DND-41 (cell line): Measurements from ENCODE around the gene DSCAML1.

Experiments used
- ATAC-seq: fragments of 200-7000 bp; cut with Tn5 transposase; 3 replicates; pipeline ENCODE4 v1.9.1; 2021; ENCODE audit warnings: low read depth; ENCODE audit not compliant: insufficient read depth
- DNase-seq: peaks from one replicate; pipeline ENCODE4 v3.0.0-alpha.2; 2020
- H2AFZ ChIP-seq: 2 replicates; pipeline ENCODE4 v1.6.0; 2012; ENCODE audit warnings: low read depth, low read length
- H3K27ac ChIP-seq: 2 replicates; pipeline ENCODE4 v1.5.1; 2012; ENCODE audit warnings: low read length, inconsistent platforms
- H3K27me3 ChIP-seq: fragments of 200-600 bp; sonication (generic); 2 replicates; pipeline ENCODE4 v1.6.0; 2012; ENCODE audit warnings: low read length, mild to moderate bottlenecking, inconsistent platforms; ENCODE audit not compliant: insufficient read depth, poor library complexity
- H3K36me3 ChIP-seq: 2 replicates; pipeline ENCODE4 v1.5.1; 2012; ENCODE audit warnings: low read length, inconsistent platforms; ENCODE audit not compliant: insufficient read depth
- H3K4me1 ChIP-seq: 2 replicates; pipeline ENCODE4 v1.5.1; 2012; ENCODE audit warnings: mild to moderate bottlenecking, low read length; ENCODE audit not compliant: insufficient read depth
- H3K4me2 ChIP-seq: 2 replicates; pipeline ENCODE4 v1.6.0; 2012; ENCODE audit warnings: mild to moderate bottlenecking, moderate library complexity, low read length, inconsistent platforms; ENCODE audit not compliant: insufficient read depth
- H3K4me3 ChIP-seq, 2 experiments: fragments of 200-600 bp in 1 of 2; shearing (Covaris generic) in 1 of 2; 2 replicates each; pipeline ENCODE4 v1.5.1; 2012 to 2016; ENCODE audit warnings: inconsistent platforms in 2 of 2, low read length in 2 of 2, mild to moderate bottlenecking in 2 of 2, low read depth in 1 of 2, moderate library complexity in 1 of 2
- H3K79me2 ChIP-seq: 2 replicates; pipeline ENCODE4 v1.6.0; 2012; ENCODE audit warnings: low read length, inconsistent platforms; ENCODE audit not compliant: insufficient read depth
- H3K9ac ChIP-seq: 2 replicates; pipeline ENCODE4 v1.6.0; 2012; ENCODE audit warnings: low read depth, mild to moderate bottlenecking, inconsistent platforms, low read length, moderate library complexity
- H3K9me3 ChIP-seq: 2 replicates; pipeline ENCODE4 v1.5.1; 2012; ENCODE audit warnings: low read length, moderate library complexity, mild to moderate bottlenecking, inconsistent platforms; ENCODE audit not compliant: insufficient read depth, severe bottlenecking
- H4K20me1 ChIP-seq: 2 replicates; pipeline ENCODE4 v1.6.0; 2012; ENCODE audit warnings: low read length; ENCODE audit not compliant: insufficient read depth
- EZH2 ChIP-seq: IDR thresholded peaks from 3 replicates; pipeline ENCODE4 v1.6.1; 2012; ENCODE audit warnings: borderline replicate concordance, low read depth, mild to moderate bottlenecking, moderate library complexity, low read length, inconsistent platforms; ENCODE audit not compliant: severe bottlenecking
- TF ChIP-seq, protein P1 (sequence below): IDR thresholded peaks from 2 replicates; pipeline ENCODE4 v1.5.1; 2012; ENCODE audit warnings: borderline replicate concordance, low read length, moderate library complexity, mild to moderate bottlenecking; ENCODE audit not compliant: poor library complexity, severe bottlenecking; ENCODE audit errors: extremely low read depth

Gene DSCAML1

DNA sequence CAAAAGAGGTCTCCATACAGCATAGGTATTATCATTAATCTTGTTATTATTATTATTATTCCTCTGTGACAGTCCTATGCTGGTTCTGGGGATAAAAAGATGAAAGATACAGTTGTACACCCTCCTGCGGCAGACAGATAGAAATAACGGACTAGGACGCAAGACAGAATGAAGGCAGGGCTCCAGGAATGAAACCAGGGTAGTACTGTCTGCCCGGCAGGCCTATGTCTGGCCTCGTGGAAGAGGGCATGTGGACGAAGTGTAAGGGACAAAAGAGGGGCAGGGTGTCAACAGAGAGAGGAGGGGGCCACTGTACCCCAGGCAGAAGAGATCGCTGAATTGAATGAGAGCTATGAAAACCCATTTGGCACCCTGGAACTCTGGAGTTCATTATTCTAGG lies 25.2 kb downstream of the DSCAML1 start:
- Histone ChIP-seq H4K20me1 (peaks cover 5% of the 10 kb centered on the region; the same call in 1 of the 2 replicates), H3K36me3 (peaks cover 21% of the 10 kb centered on the region), H3K9me3 (no peaks in the 10 kb centered on the region), H3K4me3 (no peak overlapping the region), H3K27me3 (no peaks in the 10 kb centered on the region), H3K4me1 (no peaks in the 10 kb centered on the region), H3K9ac (no peak overlapping the region), H3K79me2 (no peaks in the 10 kb centered on the region), H3K27ac (no peak overlapping the region), H2AFZ (no peak overlapping the region), H3K4me2 (no peak overlapping the region)
- no peak for ATAC-seq
- no peak for DNase-seq
- TF ChIP-seq, protein P1, sequence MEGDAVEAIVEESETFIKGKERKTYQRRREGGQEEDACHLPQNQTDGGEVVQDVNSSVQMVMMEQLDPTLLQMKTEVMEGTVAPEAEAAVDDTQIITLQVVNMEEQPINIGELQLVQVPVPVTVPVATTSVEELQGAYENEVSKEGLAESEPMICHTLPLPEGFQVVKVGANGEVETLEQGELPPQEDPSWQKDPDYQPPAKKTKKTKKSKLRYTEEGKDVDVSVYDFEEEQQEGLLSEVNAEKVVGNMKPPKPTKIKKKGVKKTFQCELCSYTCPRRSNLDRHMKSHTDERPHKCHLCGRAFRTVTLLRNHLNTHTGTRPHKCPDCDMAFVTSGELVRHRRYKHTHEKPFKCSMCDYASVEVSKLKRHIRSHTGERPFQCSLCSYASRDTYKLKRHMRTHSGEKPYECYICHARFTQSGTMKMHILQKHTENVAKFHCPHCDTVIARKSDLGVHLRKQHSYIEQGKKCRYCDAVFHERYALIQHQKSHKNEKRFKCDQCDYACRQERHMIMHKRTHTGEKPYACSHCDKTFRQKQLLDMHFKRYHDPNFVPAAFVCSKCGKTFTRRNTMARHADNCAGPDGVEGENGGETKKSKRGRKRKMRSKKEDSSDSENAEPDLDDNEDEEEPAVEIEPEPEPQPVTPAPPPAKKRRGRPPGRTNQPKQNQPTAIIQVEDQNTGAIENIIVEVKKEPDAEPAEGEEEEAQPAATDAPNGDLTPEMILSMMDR: no peak
- TF ChIP-seq EZH2: no peak

GRCh38 chr11:117771197-117771596 lies 25.8 kb downstream of the DSCAML1 start:
- ATAC-seq: no peak
- Histone ChIP-seq H3K9ac (no peak overlapping the region), H3K27ac (no peak overlapping the region), H3K4me3 (no peak overlapping the region), H3K4me2 (no peak overlapping the region), H3K79me2 (no peaks in the 10 kb centered on the region), H3K9me3 (no peaks in the 10 kb centered on the region), H3K27me3 (no peaks in the 10 kb centered on the region), H3K4me1 (no peaks in the 10 kb centered on the region), H4K20me1 (peaks cover 4% of the 10 kb centered on the region; the same call in 1 of the 2 replicates), H3K36me3 (peaks cover 14% of the 10 kb centered on the region), H2AFZ (no peak overlapping the region)
- TF ChIP-seq, protein P1: no peak
- no peak for TF ChIP-seq EZH2
- no peak for DNase-seq

DNA sequence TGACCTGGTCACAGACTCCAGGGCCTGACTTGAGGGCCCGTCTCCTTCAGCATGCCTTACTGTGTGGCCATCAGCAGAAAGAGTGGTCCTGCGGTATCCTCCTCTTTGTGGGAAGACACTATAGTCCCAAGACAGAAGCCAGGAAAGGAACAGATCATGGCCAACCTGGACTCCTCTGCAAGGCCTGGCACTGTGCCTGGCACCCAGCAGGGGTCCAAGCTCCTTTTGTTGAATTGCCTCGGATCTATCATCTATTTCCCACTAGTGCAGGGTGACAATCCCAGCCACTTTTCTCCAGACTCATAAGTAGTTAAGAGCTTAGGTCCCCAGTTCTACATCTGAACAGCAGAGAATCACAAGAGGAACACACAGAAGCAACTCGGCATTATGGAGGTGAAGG lies 27.0 kb downstream of the DSCAML1 start:
- H3K27ac ChIP-seq: no peak overlapping the region
- H3K9me3 ChIP-seq: no peaks in the 10 kb centered on the region
- DNase-seq: no peak
- ATAC-seq: no peak
- H3K4me1 ChIP-seq: no peaks in the 10 kb centered on the region
- no peak overlapping the region for H3K4me3 ChIP-seq
- TF ChIP-seq, protein P1: no peak
- no peak for TF ChIP-seq EZH2
- no peak overlapping the region for H2AFZ ChIP-seq
- H3K79me2 ChIP-seq: no peaks in the 10 kb centered on the region
- peaks cover 9% of the 10 kb centered on the region for H3K36me3 ChIP-seq
- peaks cover 10% of the 10 kb centered on the region for H4K20me1 ChIP-seq
- H3K9ac ChIP-seq: no peak overlapping the region
- H3K4me2 ChIP-seq: no peak overlapping the region
- no peaks in the 10 kb centered on the region for H3K27me3 ChIP-seq

- Histone ChIP-seq H3K27me3 (no peaks in the 10 kb centered on the region), H3K36me3 (peaks cover 8% of the 10 kb centered on the region)
- DNase-seq: no peak
These were observed 27.5 kb downstream of the DSCAML1 start for GRCh38 chr11:117769533-117769932.

More at GRCh38 chr11:117769533-117769932, 27.5 kb downstream of the DSCAML1 start:
- H2AFZ ChIP-seq: no peak overlapping the region
- TF ChIP-seq EZH2: no peak
- TF ChIP-seq, protein P1: no peak
- H3K9ac ChIP-seq: no peak overlapping the region
- H3K27ac ChIP-seq: no peak overlapping the region
- no peak overlapping the region for H3K4me2 ChIP-seq
- no peaks in the 10 kb centered on the region for H3K4me1 ChIP-seq
- H4K20me1 ChIP-seq: peaks cover 10% of the 10 kb centered on the region
- H3K9me3 ChIP-seq: no peaks in the 10 kb centered on the region
- H3K4me3 ChIP-seq: no peak overlapping the region
- no peak for ATAC-seq
- H3K79me2 ChIP-seq: no peaks in the 10 kb centered on the region
